Activated CD8-positive, alpha-beta memory T cell treated with anti-CD3 and anti-CD28 coated beads, Interleukin-2, amount 50 U/mL, for 1 hour (primary cell): ENCODE measurements around the gene NPW.

Source experiments
- DNase-seq: peaks from one replicate; pipeline ENCODE4 v3.0.0-alpha.2; 2020; ENCODE audit errors: extremely low read depth

NPW gene

GRCh38 chr16:2053897-2054296 lies 34.3 kb downstream of the NPW start:
- DNase-seq, result no peak

- DNase-seq, result no peak
Observed at GRCh38 chr16:2054543-2055245, 35.1 kb downstream of the NPW start.

GRCh38 chr16:2056077-2056476 lies 36.5 kb downstream of the NPW start:
- no peak for DNase-seq

- DNase-seq, result no peak
Observed at GRCh38 chr16:2056681-2057407, 37.3 kb downstream of the NPW start.

GRCh38 chr16:2057438-2057837 lies 37.9 kb downstream of the NPW start:
- no peak for DNase-seq

- DNase-seq, result no peak
Observed at GRCh38 chr16:2058420-2058819, 38.8 kb downstream of the NPW start.

- DNase-seq, result no peak
Observed at GRCh38 chr16:2058872-2059271, 39.3 kb downstream of the NPW start.

- DNase-seq, result no peak
Observed at GRCh38 chr16:2060346-2060745, 40.8 kb downstream of the NPW start.

- no peak for DNase-seq
Observed at GRCh38 chr16:2061023-2061422, 41.4 kb downstream of the NPW start.

GRCh38 chr16:2061526-2061925 lies 41.9 kb downstream of the NPW start:
- DNase-seq, result no peak

GRCh38 chr16:2062801-2063200 lies 43.2 kb downstream of the NPW start:
- DNase-seq, result no peak

GRCh38 chr16:2063861-2064260 lies 44.3 kb downstream of the NPW start:
- no peak for DNase-seq

- DNase-seq, result no peak
Observed at GRCh38 chr16:2064368-2064945, 44.9 kb downstream of the NPW start.

- no peak for DNase-seq
Observed at GRCh38 chr16:2066139-2066538, 46.6 kb downstream of the NPW start.
